ENCODE data around the gene GZMH. TPM values are rescaled to one million over a fixed set of nuclear protein-coding genes. Genes with fewer than 3 reads are reported as not detected.
A peak's percentile ranks its signal among the peaks of the same experiment; 100 is the strongest.

The GZMH gene
- total RNA-seq, 1 donor from 2014 or later: 4.7 TPM

DNA sequence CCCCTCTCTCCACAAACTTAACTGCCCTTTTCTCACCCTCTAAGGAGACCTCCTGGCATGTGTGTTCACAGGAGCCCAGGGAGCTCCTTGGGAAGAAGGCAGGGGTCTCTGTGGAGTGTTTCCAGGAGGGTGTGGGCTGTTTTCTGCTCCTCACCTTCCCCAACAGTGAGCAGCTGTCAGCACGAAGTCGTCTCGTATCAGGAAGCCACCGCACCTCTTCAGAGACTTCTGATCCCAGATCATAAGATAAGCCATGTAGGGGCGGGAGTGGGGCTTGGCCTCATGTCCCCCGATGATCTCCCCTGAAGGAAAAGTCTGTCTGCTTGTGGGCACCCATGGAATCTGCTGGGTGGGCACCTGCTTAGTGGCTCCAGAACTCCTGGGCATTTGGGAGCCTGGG is 23.3 kb upstream of the GZMH start:
- Histone ChIP-seq H3K36me3 (no peaks in the 10 kb centered on the region), H3K4me3 (no peak overlapping the region), H3K27ac (no peak overlapping the region), H3K4me1 (no peaks in the 10 kb centered on the region), H3K9me3 (no peaks in the 10 kb centered on the region), H3K27me3 (no peaks in the 10 kb centered on the region)
- intact Hi-C loops (cut with DNase I): no loop called here
- TF ChIP-seq, protein P1, sequence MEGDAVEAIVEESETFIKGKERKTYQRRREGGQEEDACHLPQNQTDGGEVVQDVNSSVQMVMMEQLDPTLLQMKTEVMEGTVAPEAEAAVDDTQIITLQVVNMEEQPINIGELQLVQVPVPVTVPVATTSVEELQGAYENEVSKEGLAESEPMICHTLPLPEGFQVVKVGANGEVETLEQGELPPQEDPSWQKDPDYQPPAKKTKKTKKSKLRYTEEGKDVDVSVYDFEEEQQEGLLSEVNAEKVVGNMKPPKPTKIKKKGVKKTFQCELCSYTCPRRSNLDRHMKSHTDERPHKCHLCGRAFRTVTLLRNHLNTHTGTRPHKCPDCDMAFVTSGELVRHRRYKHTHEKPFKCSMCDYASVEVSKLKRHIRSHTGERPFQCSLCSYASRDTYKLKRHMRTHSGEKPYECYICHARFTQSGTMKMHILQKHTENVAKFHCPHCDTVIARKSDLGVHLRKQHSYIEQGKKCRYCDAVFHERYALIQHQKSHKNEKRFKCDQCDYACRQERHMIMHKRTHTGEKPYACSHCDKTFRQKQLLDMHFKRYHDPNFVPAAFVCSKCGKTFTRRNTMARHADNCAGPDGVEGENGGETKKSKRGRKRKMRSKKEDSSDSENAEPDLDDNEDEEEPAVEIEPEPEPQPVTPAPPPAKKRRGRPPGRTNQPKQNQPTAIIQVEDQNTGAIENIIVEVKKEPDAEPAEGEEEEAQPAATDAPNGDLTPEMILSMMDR (IDR thresholded peaks at IDR 0.05): no peak
- ATAC-seq (no peak), DNase-seq (no peak)

DNA sequence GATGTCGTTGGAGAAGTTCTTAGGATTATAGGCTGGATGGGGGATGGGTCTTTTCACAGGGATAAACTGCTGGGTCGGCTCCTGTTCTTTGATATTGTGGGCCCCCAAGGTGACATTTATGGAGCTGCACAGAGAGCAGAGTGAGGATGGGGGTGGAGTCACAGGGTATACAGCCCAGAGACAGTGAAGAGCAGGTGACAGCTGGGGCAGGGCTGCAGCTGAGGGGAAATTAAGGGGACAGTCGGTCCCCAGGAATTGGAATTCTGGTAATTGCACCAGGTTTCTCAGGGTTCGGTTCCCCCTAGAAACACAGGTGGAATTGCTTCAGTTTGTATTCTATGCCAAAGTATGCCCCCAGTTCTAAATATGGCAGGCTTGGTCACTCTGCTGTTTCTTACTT is 22.9 kb upstream of the GZMH start:
- TF ChIP-seq, protein P1 (IDR thresholded peaks at IDR 0.05): no peak
- no peak overlapping the region for H3K4me3 ChIP-seq

DNA sequence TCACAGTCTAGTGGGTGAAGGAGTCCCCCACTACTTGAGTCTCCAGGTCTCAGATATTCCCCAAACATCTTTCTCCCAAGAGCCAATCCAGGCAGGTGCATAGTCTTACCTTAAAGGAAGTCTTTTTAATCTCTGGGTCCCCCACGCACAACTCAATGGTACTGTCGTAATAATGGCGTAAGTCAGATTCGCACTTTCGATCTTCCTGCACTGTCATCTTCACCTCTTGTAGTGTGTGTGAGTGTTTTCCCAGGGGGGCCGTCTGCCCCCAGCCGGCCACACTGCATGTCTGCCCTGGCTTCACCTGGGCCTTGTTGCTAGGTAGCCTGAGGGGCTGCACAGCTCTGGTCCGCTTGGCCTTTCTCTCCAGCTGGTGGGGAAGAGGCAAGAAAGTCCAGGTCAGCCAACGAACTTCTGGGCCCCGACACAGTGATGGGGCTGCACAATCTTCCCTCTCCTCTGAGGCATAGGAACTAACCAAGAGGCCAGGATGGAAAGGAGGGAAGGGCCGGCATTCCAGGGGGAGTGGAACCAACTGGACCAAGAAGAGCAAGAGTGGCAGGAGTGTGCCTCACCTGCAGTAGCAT is 22.4 kb upstream of the GZMH start:
- Histone ChIP-seq H3K27me3 (no peaks in the 10 kb centered on the region), H3K4me3 (no peak overlapping the region), H3K36me3 (no peaks in the 10 kb centered on the region), H3K4me1 (no peaks in the 10 kb centered on the region), H3K9me3 (no peaks in the 10 kb centered on the region), H3K27ac (no peak overlapping the region)
- ATAC-seq (no peak), DNase-seq (no peak)
- intact Hi-C loops (cut with DNase I): no loop called here
- TF ChIP-seq, protein P1 (IDR thresholded peaks at IDR 0.05): no peak

More for the DNA sequence above, 22.9 kb upstream of the GZMH start:
- ATAC-seq: no peak
- Histone ChIP-seq H3K9me3 (no peaks in the 10 kb centered on the region), H3K36me3 (no peaks in the 10 kb centered on the region), H3K27me3 (no peaks in the 10 kb centered on the region), H3K27ac (no peak overlapping the region), H3K4me1 (no peaks in the 10 kb centered on the region)
- intact Hi-C loops (cut with DNase I): no loop called here
- no peak for DNase-seq

DNA sequence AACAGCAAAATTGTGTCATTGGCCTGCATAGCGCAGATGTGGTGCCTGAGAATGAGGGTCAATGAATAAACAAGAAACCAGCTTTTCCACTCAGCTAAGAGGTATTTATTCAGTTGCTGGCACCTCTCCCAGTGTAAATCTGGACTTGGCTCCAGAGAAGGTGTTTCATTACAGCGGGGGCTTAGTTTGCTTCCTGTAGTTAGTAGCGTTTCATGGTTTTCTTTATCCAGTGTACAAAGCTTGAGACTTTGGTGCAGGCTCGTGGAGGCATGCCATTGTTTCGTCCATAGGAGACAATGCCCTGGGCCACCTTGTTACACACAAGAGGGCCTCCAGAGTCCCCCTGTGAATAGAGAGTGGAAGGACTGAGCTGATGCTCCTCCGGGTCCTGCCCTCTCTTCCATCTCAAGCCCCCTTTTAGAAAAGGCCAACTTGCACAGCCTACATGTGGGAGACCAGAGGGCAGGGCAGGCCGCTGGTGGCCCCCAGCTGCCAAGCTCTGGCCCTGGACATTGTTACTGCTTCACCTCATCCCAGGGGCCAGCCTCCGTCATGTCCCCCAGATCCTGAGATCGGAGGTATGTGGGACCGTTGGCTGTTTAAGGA is 21.5 kb upstream of the GZMH start:
- Histone ChIP-seq H3K9me3 (no peaks in the 10 kb centered on the region), H3K27me3 (no peaks in the 10 kb centered on the region), H3K36me3 (no peaks in the 10 kb centered on the region), H3K27ac (no peak overlapping the region), H3K4me1 (no peaks in the 10 kb centered on the region), H3K4me3 (no peak overlapping the region)
- intact Hi-C loops (cut with DNase I): no loop called here
- ATAC-seq: peak; percentile 67
- DNase-seq: no peak
- TF ChIP-seq, protein P1 (IDR thresholded peaks at IDR 0.05): no peak

DNA sequence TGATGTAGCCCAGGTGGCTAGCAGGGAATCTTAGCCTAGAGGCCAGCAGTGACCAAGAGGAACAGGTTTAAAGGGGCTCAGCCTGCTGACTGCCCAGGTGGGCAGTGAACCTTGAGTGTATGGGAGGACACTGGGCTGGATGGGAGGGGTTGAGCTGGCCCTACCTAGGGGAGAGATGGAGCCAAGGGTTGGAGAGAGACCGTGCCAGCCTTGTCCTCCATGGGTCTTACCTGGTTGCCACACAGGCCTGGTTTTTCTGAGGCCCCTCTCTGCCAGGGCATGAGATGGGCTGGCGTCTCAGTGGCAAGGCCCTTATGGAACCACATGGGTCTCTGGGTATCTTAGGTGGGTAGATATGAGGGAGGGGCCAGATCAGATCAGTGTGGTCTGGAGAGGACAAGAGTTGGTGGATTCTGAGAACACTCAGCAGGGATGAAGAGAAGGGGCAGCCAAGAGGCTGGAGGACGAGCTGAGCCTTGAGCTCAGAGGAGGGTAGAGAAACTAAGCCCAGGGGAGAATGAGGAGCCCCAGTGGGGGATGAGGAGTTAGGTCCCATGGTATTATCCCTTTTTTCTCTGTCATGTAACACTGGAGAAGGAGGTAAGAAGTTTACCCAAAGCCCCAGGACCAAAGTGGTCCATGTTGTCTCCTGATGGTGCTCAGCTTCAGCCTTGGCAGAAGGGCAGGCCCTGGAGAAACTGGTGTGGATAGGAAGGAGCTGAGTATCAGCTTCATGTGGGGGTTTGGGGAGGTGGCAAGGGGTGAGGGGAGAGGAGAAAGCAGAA is 20.8 kb upstream of the GZMH start:
- ATAC-seq: no peak
- no peak for DNase-seq
- TF ChIP-seq, protein P1 (IDR thresholded peaks at IDR 0.05): no peak
- Histone ChIP-seq H3K36me3 (no peaks in the 10 kb centered on the region), H3K9me3 (no peaks in the 10 kb centered on the region), H3K27ac (no peak overlapping the region), H3K27me3 (no peaks in the 10 kb centered on the region), H3K4me3 (no peak overlapping the region), H3K4me1 (no peaks in the 10 kb centered on the region)
- intact Hi-C loops (cut with DNase I): no loop called here
